ENCODE measurements around the gene CLCA4. TPM values are rescaled to one million over a fixed set of nuclear protein-coding genes. Genes with fewer than 3 reads are reported as not detected.
A peak's percentile ranks its signal among the peaks of the same experiment; 100 is the strongest.

CLCA4 gene
- total and polyA plus RNA-seq, 4 experiments from 2014 or later, result not detected

GRCh38 chr1:86581231-86581630 is 34.4 kb downstream of the CLCA4 start:
- Histone ChIP-seq H3K36me3 (ENCODE audit: insufficient read depth, low read length) (no peaks in the 10 kb centered on the region), H3K9me3 (ENCODE audit: control insufficient read depth in 1 of 2, low read length in 2 of 2) (no peaks in the 10 kb centered on the region), H3K4me1 (ENCODE audit: insufficient read depth, low read length) (no peaks in the 10 kb centered on the region), H3K27me3 (ENCODE audit: insufficient read depth, low read length) (no peaks in the 10 kb centered on the region), H3K4me3 (ENCODE audit: low read length in 2 of 2) (no peak overlapping the region), H3K27ac (ENCODE audit: low read depth, low read length) (no peak overlapping the region)
- Mint-ChIP-seq H3K27ac (no peak overlapping the region), H3K36me3 (no peaks in the 10 kb centered on the region), H3K27me3 (peaks cover 0 to 4% of the 10 kb centered on the region in 2 donors), H3K9me3 (no peaks in the 10 kb centered on the region), H3K4me1 (no peaks in the 10 kb centered on the region), H3K4me3 (no peak overlapping the region)
- no peak for DNase-seq
- intact Hi-C loops (cut with micrococcal nuclease), result no loop called here
- ChIA-PET CTCF (ENCODE audit: partially characterized antibody) (no interaction called here), POLR2A (ENCODE audit: partially characterized antibody) (no interaction called here)

- Mint-ChIP-seq H3K27ac (no peak overlapping the region), H3K9me3 (no peaks in the 10 kb centered on the region), H3K4me3 (no peak overlapping the region), H3K27me3 (peaks cover 0 to 1% of the 10 kb centered on the region in 2 donors), H3K4me1 (no peaks in the 10 kb centered on the region), H3K36me3 (no peaks in the 10 kb centered on the region)
- no peak overlapping the region for H3K4me3 ChIP-seq (ENCODE audit: low read length in 2 of 2)
- no peaks in the 10 kb centered on the region for H3K4me1 ChIP-seq (ENCODE audit: insufficient read depth, low read length)
- no peaks in the 10 kb centered on the region for H3K36me3 ChIP-seq (ENCODE audit: insufficient read depth, low read length)
- intact Hi-C loops (cut with micrococcal nuclease), result no loop called here
- no peak for DNase-seq
- ChIA-PET CTCF (ENCODE audit: partially characterized antibody) (no interaction called here), POLR2A (ENCODE audit: partially characterized antibody) (no interaction called here)
- no peak overlapping the region for H3K27ac ChIP-seq (ENCODE audit: low read depth, low read length)
- no peaks in the 10 kb centered on the region for H3K9me3 ChIP-seq (ENCODE audit: control insufficient read depth in 1 of 2, low read length in 2 of 2)
- no peaks in the 10 kb centered on the region for H3K27me3 ChIP-seq (ENCODE audit: insufficient read depth, low read length)
Measured at GRCh38 chr1:86582161-86582560, 35.3 kb downstream of the CLCA4 start.

GRCh38 chr1:86583032-86583431 is 36.2 kb downstream of the CLCA4 start:
- Histone ChIP-seq H3K27me3 (ENCODE audit: insufficient read depth, low read length) (no peaks in the 10 kb centered on the region), H3K9me3 (ENCODE audit: control insufficient read depth in 1 of 2, low read length in 2 of 2) (no peaks in the 10 kb centered on the region), H3K36me3 (ENCODE audit: insufficient read depth, low read length) (no peaks in the 10 kb centered on the region), H3K4me1 (ENCODE audit: insufficient read depth, low read length) (no peaks in the 10 kb centered on the region), H3K4me3 (ENCODE audit: low read length in 2 of 2) (no peak overlapping the region), H3K27ac (ENCODE audit: low read depth, low read length) (no peak overlapping the region)
- H3K36me3 Mint-ChIP-seq, result no peaks in the 10 kb centered on the region
- no peak overlapping the region for H3K27ac Mint-ChIP-seq
- H3K27me3 Mint-ChIP-seq, result peaks cover 1 to 4% of the 10 kb centered on the region in 2 donors
- H3K9me3 Mint-ChIP-seq, result no peaks in the 10 kb centered on the region
- no peaks in the 10 kb centered on the region for H3K4me1 Mint-ChIP-seq
- no peak overlapping the region for H3K4me3 Mint-ChIP-seq
- ChIA-PET POLR2A (ENCODE audit: partially characterized antibody) (no interaction called here), CTCF (ENCODE audit: partially characterized antibody) (no interaction called here)
- DNase-seq, result no peak
- intact Hi-C loops (cut with micrococcal nuclease), result no loop called here

GRCh38 chr1:86583593-86583992 is 36.7 kb downstream of the CLCA4 start:
- no peaks in the 10 kb centered on the region for H3K27me3 ChIP-seq (ENCODE audit: insufficient read depth, low read length)
- H3K27me3 Mint-ChIP-seq, result peaks cover 1 to 7% of the 10 kb centered on the region in 2 donors

GRCh38 chr1:86594284-86594770 is 47.4 kb downstream of the CLCA4 start:
- H3K4me1 Mint-ChIP-seq, result no peaks in the 10 kb centered on the region
- no peak for DNase-seq
- no peak overlapping the region for H3K27ac Mint-ChIP-seq
- Histone ChIP-seq H3K27me3 (ENCODE audit: insufficient read depth, low read length) (no peaks in the 10 kb centered on the region), H3K4me1 (ENCODE audit: insufficient read depth, low read length) (no peaks in the 10 kb centered on the region), H3K27ac (ENCODE audit: low read depth, low read length) (no peak overlapping the region), H3K4me3 (ENCODE audit: low read length in 2 of 2) (no peak overlapping the region), H3K36me3 (ENCODE audit: insufficient read depth, low read length) (no peaks in the 10 kb centered on the region), H3K9me3 (ENCODE audit: control insufficient read depth in 1 of 2, low read length in 2 of 2) (peaks cover 0 to 6% of the 10 kb centered on the region in 2 donors)
- ChIA-PET CTCF (ENCODE audit: partially characterized antibody) (no interaction called here), POLR2A (ENCODE audit: partially characterized antibody) (no interaction called here)
- intact Hi-C loops (cut with micrococcal nuclease), result no loop called here
- H3K4me3 Mint-ChIP-seq, result no peak overlapping the region
- peaks cover under 1 to 4% of the 10 kb centered on the region in 2 donors for H3K27me3 Mint-ChIP-seq
- H3K36me3 Mint-ChIP-seq, result no peaks in the 10 kb centered on the region
- H3K9me3 Mint-ChIP-seq, result peaks cover 5 to 50% (median 22%) of the 10 kb centered on the region in 8 donors

More at GRCh38 chr1:86583593-86583992, 36.7 kb downstream of the CLCA4 start:
- no peaks in the 10 kb centered on the region for H3K9me3 Mint-ChIP-seq
- Histone ChIP-seq H3K4me1 (ENCODE audit: insufficient read depth, low read length) (no peaks in the 10 kb centered on the region), H3K27ac (ENCODE audit: low read depth, low read length) (no peak overlapping the region), H3K36me3 (ENCODE audit: insufficient read depth, low read length) (no peaks in the 10 kb centered on the region), H3K9me3 (ENCODE audit: control insufficient read depth in 1 of 2, low read length in 2 of 2) (no peaks in the 10 kb centered on the region), H3K4me3 (ENCODE audit: low read length in 2 of 2) (no peak overlapping the region)
- H3K4me3 Mint-ChIP-seq, result no peak overlapping the region
- no peaks in the 10 kb centered on the region for H3K36me3 Mint-ChIP-seq
- CTCF ChIA-PET (ENCODE audit: partially characterized antibody), result no interaction called here
- H3K4me1 Mint-ChIP-seq, result no peaks in the 10 kb centered on the region
- no peak overlapping the region for H3K27ac Mint-ChIP-seq
- no peak for DNase-seq
- POLR2A ChIA-PET (ENCODE audit: partially characterized antibody), result no interaction called here
- intact Hi-C loops (cut with micrococcal nuclease), result no loop called here

- no peaks in the 10 kb centered on the region for H3K36me3 Mint-ChIP-seq
- H3K27me3 Mint-ChIP-seq, result peaks cover 0 to 1% of the 10 kb centered on the region in 2 donors
- H3K27ac Mint-ChIP-seq, result peak overlapping the region in 1 of 7 donors; percentile 3
- CTCF ChIA-PET (ENCODE audit: partially characterized antibody), result interaction anchor here (0.7 to 1.1 kb wide), 2 partner anchors 11 to 19 kb away, joined by 3 read pairs; no protein-coding TSS in a partner anchor
- H3K9me3 Mint-ChIP-seq, result peaks cover 5 to 50% (median 24%) of the 10 kb centered on the region in 8 donors
- Histone ChIP-seq H3K4me3 (ENCODE audit: low read length in 2 of 2) (no peak overlapping the region), H3K36me3 (ENCODE audit: insufficient read depth, low read length) (no peaks in the 10 kb centered on the region), H3K27ac (ENCODE audit: low read depth, low read length) (no peak overlapping the region), H3K9me3 (ENCODE audit: control insufficient read depth in 1 of 2, low read length in 2 of 2) (peaks cover 0 to 6% of the 10 kb centered on the region in 2 donors), H3K27me3 (ENCODE audit: insufficient read depth, low read length) (no peaks in the 10 kb centered on the region), H3K4me1 (ENCODE audit: insufficient read depth, low read length) (no peaks in the 10 kb centered on the region)
- H3K4me1 Mint-ChIP-seq, result no peaks in the 10 kb centered on the region
- no peak for DNase-seq
- intact Hi-C loops (cut with micrococcal nuclease), result no loop called here
- POLR2A ChIA-PET (ENCODE audit: partially characterized antibody), result no interaction called here
- no peak overlapping the region for H3K4me3 Mint-ChIP-seq
Measured at GRCh38 chr1:86596224-86596623, 49.3 kb downstream of the CLCA4 start.

GRCh38 chr1:86596741-86597290 is 49.9 kb downstream of the CLCA4 start:
- intact Hi-C loops (cut with micrococcal nuclease), result no loop called here
- Mint-ChIP-seq H3K36me3 (no peaks in the 10 kb centered on the region), H3K4me3 (no peak overlapping the region), H3K9me3 (peaks cover 5 to 53% (median 25%) of the 10 kb centered on the region in 8 donors), H3K4me1 (no peaks in the 10 kb centered on the region), H3K27me3 (peaks cover 0 to 1% of the 10 kb centered on the region in 2 donors), H3K27ac (no peak overlapping the region)
- H3K27me3 ChIP-seq (ENCODE audit: insufficient read depth, low read length), result no peaks in the 10 kb centered on the region
- H3K4me1 ChIP-seq (ENCODE audit: insufficient read depth, low read length), result no peaks in the 10 kb centered on the region
- DNase-seq, result no peak
- H3K27ac ChIP-seq (ENCODE audit: low read depth, low read length), result no peak overlapping the region
- H3K36me3 ChIP-seq (ENCODE audit: insufficient read depth, low read length), result no peaks in the 10 kb centered on the region
- POLR2A ChIA-PET (ENCODE audit: partially characterized antibody), result no interaction called here
- H3K4me3 ChIP-seq (ENCODE audit: low read length in 2 of 2), result no peak overlapping the region
- peaks cover 0 to 6% of the 10 kb centered on the region in 2 donors for H3K9me3 ChIP-seq (ENCODE audit: control insufficient read depth in 1 of 2, low read length in 2 of 2)
- CTCF ChIA-PET (ENCODE audit: partially characterized antibody), result interaction anchor here (1.1 kb wide), 1 partner anchor 10 kb away, joined by 3 read pairs; no protein-coding TSS in a partner anchor

Data from CD4-positive, alpha-beta memory T cell (primary cell).